Natural killer cell treated with Interleukin-12 subunit alpha and Interleukin-12 subunit beta and Interleukin-15 and Interleukin-18, amount 100 ng/mL, for 72 hours (primary cell): ENCODE results near the gene PCBP1. TPM values are rescaled to one million over a fixed set of nuclear protein-coding genes. Genes with fewer than 3 reads are reported as not detected.
A peak's percentile ranks its signal among the peaks of the same experiment; 100 is the strongest.
"Not testable (repeated sequence)": the region's sequence is repeated elsewhere in the genome, so short reads cannot be mapped to it uniquely, and the experiment has no call there.

Experiments
- ATAC-seq, 2 donors: fragments of 150-1000 bp; cut with Tn5 transposase in 1 of 2; sonication (Bioruptor Pico), chemical (Tn5 transposase) in 1 of 2; 2 replicates each; pipeline ENCODE4 v1.10.0; 2021
- DNase-seq: peaks from one replicate; pipeline ENCODE4 v3.0.0; 2022; ENCODE audit warnings: low spot score
- H3K27ac Mint-ChIP-seq, 2 donors: 1 replicate in 1 of 2; 2 replicates in 1 of 2; pipeline ENCODE4 v1.8.0; 2022; ENCODE audit warnings: mixed read lengths in 2 of 2, mild to moderate bottlenecking in 1 of 2, moderate library complexity in 1 of 2
- H3K27me3 Mint-ChIP-seq, 2 donors: 1 replicate in 1 of 2; 2 replicates in 1 of 2; pipeline ENCODE4 v1.8.0; 2022; ENCODE audit warnings: mixed read lengths in 2 of 2
- H3K36me3 Mint-ChIP-seq: one replicate; pipeline ENCODE4 v1.8.0; 2022; ENCODE audit warnings: mixed read lengths
- H3K4me1 Mint-ChIP-seq, 2 donors: 1 replicate in 1 of 2; 2 replicates in 1 of 2; pipeline ENCODE4 v1.8.0; 2022; ENCODE audit warnings: low read depth in 2 of 2, mixed read lengths in 2 of 2, mild to moderate bottlenecking in 1 of 2
- H3K4me3 Mint-ChIP-seq: one replicate; pipeline ENCODE4 v1.8.0; 2022; ENCODE audit warnings: mixed read lengths
- H3K9me3 Mint-ChIP-seq: 2 replicates; pipeline ENCODE4 v1.8.0; 2022; ENCODE audit warnings: mixed read lengths
- total RNA-seq, 2 donors: library from RNA; stranded (reverse); gene quantifications; one replicate each; pipeline ENCODE4 v1.2.3, GENCODE V29; 2022

Gene PCBP1
- total RNA-seq, 2 donors from 2014 or later: 357 to 363 TPM

GRCh38 chr2:70098032-70098431, 10.8 kb downstream of the PCBP1 start:
- peaks cover 27 to 28% of the 10 kb centered on the region in 2 donors for H3K4me1 Mint-ChIP-seq
- ATAC-seq (no peak), DNase-seq (no peak)
- H3K9me3 Mint-ChIP-seq: no peaks in the 10 kb centered on the region
- H3K27me3 Mint-ChIP-seq: no peaks in the 10 kb centered on the region
- no peak overlapping the region for H3K4me3 Mint-ChIP-seq
- no peak overlapping the region for H3K27ac Mint-ChIP-seq
- H3K36me3 Mint-ChIP-seq: no peaks in the 10 kb centered on the region

- H3K27ac Mint-ChIP-seq: peak overlapping the region in 1 of 2 donors; percentile 75
- H3K36me3 Mint-ChIP-seq: no peaks in the 10 kb centered on the region
- H3K4me1 Mint-ChIP-seq: peaks cover 30 to 37% of the 10 kb centered on the region in 2 donors
These were observed 12.0 kb downstream of the PCBP1 start for GRCh38 chr2:70099270-70099669.

GRCh38 chr2:70101174-70101573, 13.9 kb downstream of the PCBP1 start:
- ATAC-seq: no peak
- H3K27ac Mint-ChIP-seq: no peak overlapping the region
- no peaks in the 10 kb centered on the region for H3K27me3 Mint-ChIP-seq
- no peaks in the 10 kb centered on the region for H3K36me3 Mint-ChIP-seq
- H3K9me3 Mint-ChIP-seq: no peaks in the 10 kb centered on the region
- peaks cover 19 to 29% of the 10 kb centered on the region in 2 donors for H3K4me1 Mint-ChIP-seq
- DNase-seq: no peak
- H3K4me3 Mint-ChIP-seq: no peak overlapping the region

More at GRCh38 chr2:70099270-70099669, 12.0 kb downstream of the PCBP1 start:
- H3K4me3 Mint-ChIP-seq: no peak overlapping the region
- H3K9me3 Mint-ChIP-seq: no peaks in the 10 kb centered on the region
- DNase-seq (no peak), ATAC-seq (no peak)
- no peaks in the 10 kb centered on the region for H3K27me3 Mint-ChIP-seq

GRCh38 chr2:70101686-70102085, 14.4 kb downstream of the PCBP1 start:
- H3K9me3 Mint-ChIP-seq, ATAC-seq, H3K4me3 Mint-ChIP-seq, H3K27me3 Mint-ChIP-seq, DNase-seq, H3K36me3 Mint-ChIP-seq, H3K27ac Mint-ChIP-seq: not testable (repeated sequence)
- peaks cover 19 to 29% of the 10 kb centered on the region in 2 donors for H3K4me1 Mint-ChIP-seq

- Mint-ChIP-seq H3K27ac (peak overlapping the region; percentile 97 to 98), H3K4me1 (peaks cover 25 to 36% of the 10 kb centered on the region in 2 donors)
- DNase-seq, H3K4me3 Mint-ChIP-seq, H3K36me3 Mint-ChIP-seq, H3K27me3 Mint-ChIP-seq, ATAC-seq, H3K9me3 Mint-ChIP-seq: not testable (repeated sequence)
These were observed 15.1 kb downstream of the PCBP1 start for GRCh38 chr2:70102323-70102905.

GRCh38 chr2:70103531-70104061, 16.3 kb downstream of the PCBP1 start:
- Mint-ChIP-seq H3K4me1 (peaks cover 35 to 48% of the 10 kb centered on the region in 2 donors), H3K36me3 (no peaks in the 10 kb centered on the region), H3K4me3 (peak overlapping the region; percentile 85), H3K27ac (peak overlapping the region; percentile 97 to 98), H3K9me3 (no peaks in the 10 kb centered on the region), H3K27me3 (no peaks in the 10 kb centered on the region)
- ATAC-seq: peak; percentile 58 to 73
- DNase-seq: no peak

- peak overlapping the region; percentile 97 to 98 for H3K27ac Mint-ChIP-seq
- peaks cover 37 to 54% of the 10 kb centered on the region in 2 donors for H3K4me1 Mint-ChIP-seq
These were observed 17.2 kb downstream of the PCBP1 start for GRCh38 chr2:70104231-70105111.

GRCh38 chr2:70106138-70106537, 18.9 kb downstream of the PCBP1 start:
- not testable (repeated sequence) for H3K36me3 Mint-ChIP-seq, H3K9me3 Mint-ChIP-seq, H3K27me3 Mint-ChIP-seq, ATAC-seq, H3K4me3 Mint-ChIP-seq, DNase-seq
- H3K4me1 Mint-ChIP-seq: peaks cover 46 to 61% of the 10 kb centered on the region in 2 donors
- peak overlapping the region in 1 of 2 donors; percentile 98 for H3K27ac Mint-ChIP-seq

More at GRCh38 chr2:70104231-70105111, 17.2 kb downstream of the PCBP1 start:
- Mint-ChIP-seq H3K27me3 (no peaks in the 10 kb centered on the region), H3K4me3 (peak overlapping the region; percentile 85), H3K36me3 (no peaks in the 10 kb centered on the region), H3K9me3 (no peaks in the 10 kb centered on the region)
- no peak for DNase-seq
- ATAC-seq: no peak

- not testable (repeated sequence) for ATAC-seq, H3K4me3 Mint-ChIP-seq
These were observed 23.1 kb downstream of the PCBP1 start for GRCh38 chr2:70110397-70110796.

GRCh38 chr2:70111752-70112591, 24.7 kb downstream of the PCBP1 start:
- no peaks in the 10 kb centered on the region for H3K9me3 Mint-ChIP-seq
- H3K27ac Mint-ChIP-seq: peak overlapping the region; percentile 75 to 86
- no peaks in the 10 kb centered on the region for H3K36me3 Mint-ChIP-seq
- H3K4me1 Mint-ChIP-seq: peaks cover 37 to 51% of the 10 kb centered on the region in 2 donors
- H3K27me3 Mint-ChIP-seq: no peaks in the 10 kb centered on the region
- ATAC-seq: no peak
- peak; percentile 5 for DNase-seq
- H3K4me3 Mint-ChIP-seq: no peak overlapping the region

More at GRCh38 chr2:70110397-70110796, 23.1 kb downstream of the PCBP1 start:
- H3K9me3 Mint-ChIP-seq, H3K27me3 Mint-ChIP-seq, H3K36me3 Mint-ChIP-seq, DNase-seq: not testable (repeated sequence)
- peak overlapping the region; percentile 84 to 92 for H3K27ac Mint-ChIP-seq
- H3K4me1 Mint-ChIP-seq: peaks cover 36 to 50% of the 10 kb centered on the region in 2 donors

GRCh38 chr2:70113359-70114070, 26.2 kb downstream of the PCBP1 start:
- Mint-ChIP-seq H3K27me3 (no peaks in the 10 kb centered on the region), H3K4me1 (peaks cover 27 to 40% of the 10 kb centered on the region in 2 donors), H3K4me3 (peak overlapping the region; percentile 13), H3K27ac (peak overlapping the region; percentile 31 to 68), H3K9me3 (no peaks in the 10 kb centered on the region), H3K36me3 (no peaks in the 10 kb centered on the region)
- DNase-seq (no peak), ATAC-seq (no peak)

- Mint-ChIP-seq H3K4me3 (no peak overlapping the region), H3K27ac (peak overlapping the region; percentile 28 to 39), H3K36me3 (no peaks in the 10 kb centered on the region), H3K27me3 (no peaks in the 10 kb centered on the region), H3K4me1 (peaks cover 27 to 31% of the 10 kb centered on the region in 2 donors), H3K9me3 (no peaks in the 10 kb centered on the region)
- DNase-seq: peak; percentile 15
- ATAC-seq: peak; percentile 56 to 66
These were observed 28.6 kb downstream of the PCBP1 start for GRCh38 chr2:70115646-70116442.
